H1 (cell line): ENCODE data around the gene SLK. TPM values are rescaled to one million over a fixed set of nuclear protein-coding genes. Genes with fewer than 3 reads are reported as not detected.

ENCODE experiments used
- BCL11A ChIP-seq, 2 experiments: IDR thresholded peaks; one replicate each; pipeline ENCODE4 v1.6.1; 2011; ENCODE audit warnings: low read depth in 2 of 2, low read length in 2 of 2, mild to moderate bottlenecking in 2 of 2
- CHD1 ChIP-seq: IDR thresholded peaks from 2 replicates; pipeline ENCODE4 v1.6.1; 2012; ENCODE audit warnings: low read depth, low read length, improper control_type of control experiment
- E2F6 ChIP-seq: IDR thresholded peaks from 2 replicates; pipeline ENCODE4 v1.6.1; 2012; ENCODE audit warnings: inconsistent platforms
- HDAC6 ChIP-seq: IDR thresholded peaks from one replicate; pipeline ENCODE4 v1.7.1; 2012; ENCODE audit warnings: low read depth, mild to moderate bottlenecking, inconsistent platforms, low read length, moderate library complexity
- USF2 ChIP-seq: IDR thresholded peaks from 2 replicates; pipeline ENCODE4 v1.6.1; 2011; ENCODE audit warnings: low read length, improper control_type of control experiment
- polyA plus RNA-seq, 7 experiments: library from polyadenylated mRNA; depleted of rRNA in 3 of 7; stranded (reverse) in 5 of 7; unstranded in 2 of 7; fragments of >200 nt in 5 of 7; fragments of 200-250 nt in 2 of 7; gene quantifications; 1 replicate in 5 of 7; 2 replicates in 1 of 7; 4 replicates in 1 of 7; pipeline versions ENCODE4 v1.2.1 to v1.2.3, GENCODE V29; 2011 to 2013; ENCODE audit warnings: missing spikeins in 2 of 7, mixed read lengths in 2 of 7
- total RNA-seq: library from RNA; stranded (reverse); fragmentation: NEBNext Ultra II Directional; extraction: Animal tissue kit (Norgen Biotek cat#: 25700); gene quantifications from 2 replicates; pipeline ENCODE4 v1.2.1, GENCODE V29; 2021
- TF ChIP-seq, protein P1 (sequence below): IDR thresholded peaks from 2 replicates; pipeline ENCODE4 v1.6.1; 2012; ENCODE audit warnings: low read length, inconsistent platforms

SLK gene
- total and polyA plus RNA-seq, 2 of the 8 experiments (the other 6 are each of a cell fraction or from before 2014, with no cell fraction given), result 2.7 to 18.3 TPM

DNA sequence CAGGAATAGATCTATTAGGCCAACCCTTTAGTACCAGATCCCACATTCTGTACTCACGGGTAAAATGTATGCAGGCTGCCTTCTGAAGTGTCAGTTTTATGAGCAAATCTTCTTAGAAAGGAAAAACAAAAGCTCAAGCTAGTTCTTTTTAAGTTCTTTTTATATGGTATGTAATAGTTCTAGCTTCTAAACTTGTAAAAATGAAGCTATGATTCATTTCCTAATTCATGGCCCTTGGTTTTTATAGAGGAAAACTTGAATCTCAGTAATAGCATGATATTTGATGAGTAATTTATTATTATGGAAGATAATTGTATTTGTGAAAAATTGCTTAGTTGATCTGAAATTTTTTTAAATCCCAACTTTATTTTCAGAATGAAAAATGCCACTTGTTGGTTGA is 54.3 kb downstream of the SLK start (continued):
- TF ChIP-seq, protein P1, sequence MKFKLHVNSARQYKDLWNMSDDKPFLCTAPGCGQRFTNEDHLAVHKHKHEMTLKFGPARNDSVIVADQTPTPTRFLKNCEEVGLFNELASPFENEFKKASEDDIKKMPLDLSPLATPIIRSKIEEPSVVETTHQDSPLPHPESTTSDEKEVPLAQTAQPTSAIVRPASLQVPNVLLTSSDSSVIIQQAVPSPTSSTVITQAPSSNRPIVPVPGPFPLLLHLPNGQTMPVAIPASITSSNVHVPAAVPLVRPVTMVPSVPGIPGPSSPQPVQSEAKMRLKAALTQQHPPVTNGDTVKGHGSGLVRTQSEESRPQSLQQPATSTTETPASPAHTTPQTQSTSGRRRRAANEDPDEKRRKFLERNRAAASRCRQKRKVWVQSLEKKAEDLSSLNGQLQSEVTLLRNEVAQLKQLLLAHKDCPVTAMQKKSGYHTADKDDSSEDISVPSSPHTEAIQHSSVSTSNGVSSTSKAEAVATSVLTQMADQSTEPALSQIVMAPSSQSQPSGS, result no peak
- TF ChIP-seq CHD1, result no peak
- no peak for TF ChIP-seq BCL11A (IDR thresholded peaks at IDR 0.05; ENCODE audit: low read depth in 2 of 2, low read length in 2 of 2)
- no peak for TF ChIP-seq E2F6
- no peak for TF ChIP-seq HDAC6
- no peak for TF ChIP-seq USF2
